T-helper 2 cell (primary cell): ENCODE measurements around the gene ZPBP2.
"Not testable (repeated sequence)": the region's sequence is repeated elsewhere in the genome, so short reads cannot be mapped to it uniquely, and the experiment has no call there.

ENCODE experiments used
- DNase-seq, 5 experiments: peaks; one replicate each; pipeline versions ENCODE4 v3.0.0 to v3.0.0-alpha.2; 2012 to 2022
- total RNA-seq, 2 donors: gene quantifications; one replicate each; lab custom pipeline; 2026; lab: John Stamatoyannopoulos, UW

ZPBP2 gene, protein sequence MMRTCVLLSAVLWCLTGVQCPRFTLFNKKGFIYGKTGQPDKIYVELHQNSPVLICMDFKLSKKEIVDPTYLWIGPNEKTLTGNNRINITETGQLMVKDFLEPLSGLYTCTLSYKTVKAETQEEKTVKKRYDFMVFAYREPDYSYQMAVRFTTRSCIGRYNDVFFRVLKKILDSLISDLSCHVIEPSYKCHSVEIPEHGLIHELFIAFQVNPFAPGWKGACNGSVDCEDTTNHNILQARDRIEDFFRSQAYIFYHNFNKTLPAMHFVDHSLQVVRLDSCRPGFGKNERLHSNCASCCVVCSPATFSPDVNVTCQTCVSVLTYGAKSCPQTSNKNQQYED
- 0.34 to 0.94 reads per million in 2 donors for total RNA-seq

GRCh38 chr17:39867880-39868553 is at the start of gene ZPBP2:
Gene ZPBP2 (plus strand): TSS chr17:39868202. CDS start chr17:39868355, 153 bp downstream.
- DNase-seq: peak in 4 of 5 experiments; percentile 15 to 67 (median 36)

GRCh38 chr17:39818358-39819000 is 49.5 kb upstream of the ZPBP2 start:
- DNase-seq: peak in 2 of 5 experiments; percentile 6 to 83

GRCh38 chr17:39820541-39820940 is 47.5 kb upstream of the ZPBP2 start:
- peak in 1 of 5 experiments; percentile 52 for DNase-seq

GRCh38 chr17:39820987-39821386 is 47.0 kb upstream of the ZPBP2 start:
- DNase-seq: no peak

GRCh38 chr17:39822051-39822451 is 46.0 kb upstream of the ZPBP2 start:
- no peak for DNase-seq

GRCh38 chr17:39823407-39824054 is 44.5 kb upstream of the ZPBP2 start:
- DNase-seq: peak in 1 of 5 experiments; percentile 67

DNA sequence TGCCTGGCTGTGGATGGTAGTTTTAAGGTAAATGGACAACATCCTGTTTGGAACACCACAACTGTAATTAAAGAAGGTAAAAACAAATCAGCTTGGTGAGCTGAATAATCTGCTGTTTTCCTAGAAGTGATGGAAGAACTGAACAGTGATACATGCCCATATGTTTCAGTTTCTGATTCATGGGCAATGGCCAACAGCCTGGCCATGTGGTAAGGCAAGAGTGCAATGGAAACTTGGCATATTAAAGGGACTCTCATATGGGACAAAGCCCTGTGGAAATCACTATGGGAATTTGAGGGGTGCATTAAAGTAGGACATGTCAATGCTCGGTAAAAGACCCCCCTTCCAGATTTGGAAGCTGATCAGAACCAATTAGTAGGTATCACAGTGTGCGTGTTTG is 41.7 kb upstream of the ZPBP2 start:
- DNase-seq: no peak

DNA sequence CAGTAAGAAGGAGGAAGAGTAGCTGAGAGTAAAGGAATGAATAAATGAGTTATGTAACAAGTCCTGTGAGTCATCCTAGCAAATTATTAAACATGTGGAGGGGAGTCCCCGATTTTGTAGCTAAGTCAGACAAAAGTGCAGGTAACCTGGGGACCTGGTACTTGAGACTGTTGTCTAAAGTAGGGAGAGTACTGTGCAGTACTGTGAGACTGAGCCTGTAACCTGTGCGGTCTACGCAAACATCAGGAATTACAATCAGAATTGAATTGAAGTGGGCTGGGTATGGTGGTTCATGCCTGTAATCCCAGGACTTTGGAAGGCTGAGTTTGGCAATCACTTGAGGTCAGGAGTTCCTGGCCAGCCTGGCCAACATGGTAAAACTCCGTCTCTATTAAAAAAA is 39.6 kb upstream of the ZPBP2 start:
- no peak for DNase-seq

DNA sequence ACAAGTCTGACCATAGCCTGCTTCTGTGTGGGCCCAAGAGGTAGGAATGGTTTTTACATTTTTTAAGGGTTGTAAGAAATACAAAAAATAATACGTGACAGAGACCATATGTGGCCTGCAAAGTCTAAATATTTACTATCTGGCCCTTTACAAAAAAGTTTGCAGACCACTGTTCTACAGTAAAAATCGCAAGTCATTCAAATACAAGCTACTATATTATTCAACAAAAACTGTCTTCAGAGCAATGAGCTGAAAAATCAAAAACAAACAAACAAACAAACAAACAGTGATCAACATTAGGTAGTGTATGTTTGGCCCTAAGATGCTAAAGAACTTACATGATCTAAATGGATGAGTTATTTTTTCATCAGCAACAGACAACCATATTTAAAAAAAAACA is 36.4 kb upstream of the ZPBP2 start:
- DNase-seq: no peak

DNA sequence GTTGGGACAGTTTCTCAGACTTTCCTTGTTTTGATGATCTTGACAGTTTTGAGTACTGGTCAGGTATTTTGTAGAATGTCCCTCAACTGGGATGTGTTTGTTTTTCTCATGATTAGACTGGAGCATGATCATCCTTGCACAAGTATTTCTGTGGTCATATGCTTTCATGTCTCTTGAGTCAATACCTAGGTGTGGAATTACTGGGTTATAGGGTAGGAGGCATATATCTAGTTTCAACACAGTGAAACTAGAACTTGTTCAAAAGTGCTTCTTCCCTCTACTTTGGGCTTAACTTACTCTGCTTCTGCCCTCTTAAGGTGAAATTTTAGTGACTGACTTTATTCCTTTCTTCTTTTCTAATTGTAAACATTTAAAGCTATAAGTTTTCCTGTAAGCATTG is 34.0 kb upstream of the ZPBP2 start:
- peak in 1 of 5 experiments; percentile 19 for DNase-seq

GRCh38 chr17:39835038-39835786 is 32.8 kb upstream of the ZPBP2 start:
- DNase-seq: no peak

DNA sequence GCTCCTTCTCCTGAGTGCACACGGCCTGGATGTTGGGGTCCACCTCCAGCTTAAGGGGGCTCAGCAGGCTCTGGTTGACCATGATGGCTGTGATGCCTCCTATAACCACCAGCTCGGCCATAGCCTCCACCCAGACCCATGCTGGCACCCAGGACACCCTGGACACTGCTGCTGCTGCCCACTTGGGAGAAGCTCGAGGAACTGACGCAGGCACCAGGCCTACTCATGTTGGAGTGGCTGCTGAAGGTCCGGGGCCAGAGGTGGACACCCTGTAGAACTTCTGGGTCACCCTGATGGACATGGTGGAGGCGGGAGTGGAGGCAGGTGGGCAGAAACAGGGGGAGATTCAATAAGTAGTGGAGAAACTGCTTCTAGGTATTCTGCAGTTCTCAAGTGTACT is 31.9 kb upstream of the ZPBP2 start:
- DNase-seq: no peak

GRCh38 chr17:39838057-39838456 is 29.9 kb upstream of the ZPBP2 start:
- no peak for DNase-seq

GRCh38 chr17:39838784-39839183 is 29.2 kb upstream of the ZPBP2 start:
- DNase-seq: no peak

DNA sequence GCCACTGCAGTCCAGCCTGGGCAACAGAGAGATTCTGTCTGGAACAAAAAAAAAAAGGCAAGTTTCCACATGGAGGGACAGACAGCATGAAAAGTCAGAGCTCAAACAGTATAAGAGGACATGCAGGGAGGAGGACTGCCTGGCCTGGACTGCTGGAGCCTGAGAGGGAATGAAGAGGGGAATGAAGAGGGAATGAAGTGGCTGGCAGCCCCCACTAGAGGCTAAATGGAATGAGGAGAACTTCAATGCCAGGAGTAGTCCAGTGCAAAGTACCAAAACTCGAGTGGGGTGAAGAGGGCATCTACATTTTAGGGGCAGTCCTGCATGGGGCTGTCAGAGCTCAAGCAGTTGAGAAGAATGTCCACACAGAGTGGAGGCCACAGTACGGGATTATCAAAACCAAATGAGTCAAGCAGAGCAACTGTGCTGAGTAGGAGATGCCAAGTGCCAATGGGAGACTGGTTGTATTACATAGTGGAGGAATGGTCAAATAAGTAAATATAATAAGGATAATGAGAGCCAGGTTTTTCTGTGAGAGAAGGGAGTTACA is 26.8 kb upstream of the ZPBP2 start:
- DNase-seq: no peak

- peak in 1 of 5 experiments; percentile 33 for DNase-seq
These were observed 22.8 kb upstream of the ZPBP2 start for GRCh38 chr17:39845052-39845846.

DNA sequence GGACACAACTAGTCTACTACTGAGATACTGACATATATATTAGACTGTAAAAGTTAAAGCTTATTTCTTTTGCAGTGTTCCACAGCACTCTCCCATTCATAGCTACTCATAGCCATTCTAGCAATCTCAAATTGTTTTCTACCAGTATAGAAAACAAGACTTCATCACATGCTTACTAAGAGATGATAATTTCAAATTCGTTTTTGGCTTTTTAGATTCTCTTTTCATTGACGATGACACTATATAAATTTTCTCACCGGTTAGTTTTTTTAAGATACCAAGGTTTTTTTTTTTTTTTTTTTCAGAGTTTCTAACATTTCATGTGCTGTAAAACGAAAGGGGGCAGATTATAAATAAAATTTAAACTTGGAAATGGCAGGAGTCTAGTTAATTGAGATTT is 21.8 kb upstream of the ZPBP2 start:
- DNase-seq: no peak

DNA sequence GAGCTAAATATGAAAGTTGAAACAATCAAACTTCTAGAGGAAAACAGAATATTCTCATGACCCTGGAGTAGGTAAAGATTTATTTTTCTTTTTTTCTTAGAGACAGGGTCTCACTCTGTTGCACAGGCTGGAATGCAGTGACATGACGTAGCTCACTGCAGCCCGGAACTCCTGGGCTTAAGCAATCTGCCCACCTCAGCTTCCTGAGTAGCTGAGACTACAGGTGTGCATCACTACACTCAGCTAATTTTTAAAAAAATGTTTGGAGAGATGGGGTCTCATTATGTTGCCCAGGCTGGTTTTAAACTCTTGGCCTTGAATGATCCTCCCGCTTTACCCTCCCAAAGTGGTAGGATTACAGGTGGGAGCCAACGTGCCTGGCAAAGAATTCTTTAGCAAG is 19.4 kb upstream of the ZPBP2 start:
- DNase-seq: no peak

DNA sequence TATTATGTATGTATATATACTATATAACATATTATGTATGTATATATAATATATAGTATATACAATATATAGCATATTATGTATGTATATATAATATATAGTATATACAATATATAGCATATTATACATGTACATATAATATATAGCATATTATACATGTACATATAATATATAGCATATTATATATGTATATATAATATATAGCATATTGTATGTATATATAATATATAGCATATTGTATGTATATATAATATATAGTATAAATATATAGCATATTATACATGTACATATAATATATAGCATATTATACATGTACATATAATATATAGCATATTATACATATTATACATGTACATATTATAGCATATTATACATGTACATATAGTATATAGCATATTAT is 17.8 kb upstream of the ZPBP2 start:
- DNase-seq: not testable (repeated sequence)

DNA sequence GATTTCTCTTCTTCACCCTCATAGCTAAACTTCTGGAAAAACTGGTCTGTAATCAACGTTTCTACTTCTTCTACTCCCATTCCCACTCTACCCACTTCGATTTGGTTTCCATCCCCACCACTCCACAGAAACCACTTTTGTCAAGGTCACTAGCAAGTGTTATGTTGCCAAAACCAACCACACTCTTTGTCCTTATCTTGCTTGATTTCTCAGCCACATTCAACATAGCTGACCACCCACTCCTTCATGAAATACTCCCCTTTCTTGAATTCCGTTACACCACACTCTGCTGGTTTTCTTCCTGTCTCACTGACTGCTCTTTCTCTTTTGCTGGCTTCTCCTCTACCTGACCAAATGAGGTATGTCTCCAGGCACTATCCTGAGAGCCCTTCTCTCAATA is 15.8 kb upstream of the ZPBP2 start:
- DNase-seq: no peak

GRCh38 chr17:39854909-39855308 is 13.1 kb upstream of the ZPBP2 start:
- no peak for DNase-seq
